Calu3 (cell line): ENCODE results near the gene AICDA. TPM values are rescaled to one million over a fixed set of nuclear protein-coding genes. Genes with fewer than 3 reads are reported as not detected.
"Not testable (repeated sequence)": the region's sequence is repeated elsewhere in the genome, so short reads cannot be mapped to it uniquely, and the experiment has no call there.

Source experiments
- BruUV-seq: library from RNA; stranded (reverse); fragments of 400-500 nt; replicated peaks from 2 replicates; lab custom pipeline; 2021; lab: Mats Ljungman, UMichigan
- CTCF ChIA-PET: fragments of 300-600 bp; sonication (Branson Sonifier 250); formaldehyde crosslinking; loops from one replicate; lab custom pipeline; 2022; ENCODE audit warnings: antibody characterized with exemption; lab: Charles Lee
- DNase-seq: peaks from one replicate; pipeline ENCODE4 v3.0.0; 2022
- H3K27ac Mint-ChIP-seq: one replicate; pipeline ENCODE4 v1.8.0; 2022; ENCODE audit warnings: mixed read lengths; ENCODE audit not compliant: unreplicated experiment
- H3K27me3 Mint-ChIP-seq: one replicate; pipeline ENCODE4 v1.8.0; 2022; ENCODE audit warnings: mixed read lengths; ENCODE audit not compliant: unreplicated experiment
- H3K36me3 Mint-ChIP-seq: one replicate; pipeline ENCODE4 v1.8.0; 2022; ENCODE audit warnings: mild to moderate bottlenecking, moderate library complexity, mixed read lengths; ENCODE audit not compliant: insufficient read depth, unreplicated experiment
- H3K4me1 Mint-ChIP-seq: one replicate; pipeline ENCODE4 v1.8.0; 2022; ENCODE audit warnings: mild to moderate bottlenecking, low read depth, mixed read lengths; ENCODE audit not compliant: unreplicated experiment
- H3K4me3 Mint-ChIP-seq: one replicate; pipeline ENCODE4 v1.8.0; 2022; ENCODE audit warnings: mild to moderate bottlenecking, low read depth, moderate library complexity, mixed read lengths; ENCODE audit not compliant: unreplicated experiment
- H3K9me3 Mint-ChIP-seq: one replicate; pipeline ENCODE4 v1.8.0; 2022; ENCODE audit warnings: low read depth, mixed read lengths; ENCODE audit not compliant: unreplicated experiment
- intact Hi-C: fragments of 100-400 bp; cut with micrococcal nuclease; formaldehyde crosslinking; loops from one replicate; pipeline ENCODE4 v1.10.0; 2022; ENCODE audit not compliant: unreplicated experiment
- total RNA-seq: library from RNA; stranded (reverse); gene quantifications from 2 replicates; pipeline ENCODE4 v1.2.3, GENCODE V29; 2022
- TF ChIP-seq, protein P1 (sequence below): fragments of 200-600 bp; IDR thresholded peaks from one replicate; pipeline ENCODE4 v1.8.0; 2022; ENCODE audit warnings: antibody characterized with exemption; ENCODE audit not compliant: unreplicated experiment

Gene AICDA
- total RNA-seq, 1 experiment from 2014 or later = not detected

DNA sequence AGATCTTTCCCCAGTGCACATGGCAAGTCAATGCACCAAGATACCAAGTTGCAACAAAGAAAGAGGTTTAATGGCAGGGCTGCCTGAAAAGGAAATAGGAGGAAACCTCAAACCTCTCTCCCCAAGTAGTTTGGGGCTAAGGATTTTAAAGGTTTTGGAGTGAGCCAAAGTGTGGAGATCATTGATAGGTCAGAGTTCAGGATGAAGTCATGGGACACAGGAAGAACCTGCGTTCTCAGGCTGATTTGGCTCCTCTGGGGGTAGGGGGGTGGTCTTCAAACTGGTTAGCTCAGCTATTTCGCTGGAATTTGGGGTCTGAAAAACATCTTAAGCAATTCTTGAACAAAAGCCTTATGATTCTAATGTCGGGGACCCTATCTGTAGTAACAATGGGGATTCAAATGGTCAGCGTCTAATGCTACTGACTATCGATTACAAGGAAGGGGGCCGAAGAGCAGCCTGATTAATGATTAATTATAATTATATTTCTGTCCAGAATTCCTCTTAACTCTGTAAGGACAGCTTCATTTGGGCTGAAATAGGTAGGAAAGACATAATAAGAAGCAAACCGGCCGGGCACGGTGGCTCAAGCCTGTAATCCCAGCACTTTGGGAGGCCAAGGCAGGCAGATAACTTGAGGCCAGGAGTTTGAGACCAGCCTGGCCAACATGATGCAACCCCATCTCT is 31.4 kb downstream of the AICDA start:
- Mint-ChIP-seq H3K27me3 (no peaks in the 10 kb centered on the region), H3K4me3 (no peak overlapping the region), H3K27ac (no peak overlapping the region), H3K9me3 (no peaks in the 10 kb centered on the region), H3K36me3 (no peaks in the 10 kb centered on the region), H3K4me1 (no peaks in the 10 kb centered on the region)
- no TSS peak for BruUV-seq
- DNase-seq = no peak
- TF ChIP-seq, protein P1, sequence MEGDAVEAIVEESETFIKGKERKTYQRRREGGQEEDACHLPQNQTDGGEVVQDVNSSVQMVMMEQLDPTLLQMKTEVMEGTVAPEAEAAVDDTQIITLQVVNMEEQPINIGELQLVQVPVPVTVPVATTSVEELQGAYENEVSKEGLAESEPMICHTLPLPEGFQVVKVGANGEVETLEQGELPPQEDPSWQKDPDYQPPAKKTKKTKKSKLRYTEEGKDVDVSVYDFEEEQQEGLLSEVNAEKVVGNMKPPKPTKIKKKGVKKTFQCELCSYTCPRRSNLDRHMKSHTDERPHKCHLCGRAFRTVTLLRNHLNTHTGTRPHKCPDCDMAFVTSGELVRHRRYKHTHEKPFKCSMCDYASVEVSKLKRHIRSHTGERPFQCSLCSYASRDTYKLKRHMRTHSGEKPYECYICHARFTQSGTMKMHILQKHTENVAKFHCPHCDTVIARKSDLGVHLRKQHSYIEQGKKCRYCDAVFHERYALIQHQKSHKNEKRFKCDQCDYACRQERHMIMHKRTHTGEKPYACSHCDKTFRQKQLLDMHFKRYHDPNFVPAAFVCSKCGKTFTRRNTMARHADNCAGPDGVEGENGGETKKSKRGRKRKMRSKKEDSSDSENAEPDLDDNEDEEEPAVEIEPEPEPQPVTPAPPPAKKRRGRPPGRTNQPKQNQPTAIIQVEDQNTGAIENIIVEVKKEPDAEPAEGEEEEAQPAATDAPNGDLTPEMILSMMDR = no peak
- intact Hi-C loops = no loop called here
- CTCF ChIA-PET = interaction anchor here (0.6 to 1.3 kb wide), 3 partner anchors 25 to 40 kb away, joined by 3 to 4 read pairs (median 4); partner anchors contain the start of gene CLEC4E

DNA sequence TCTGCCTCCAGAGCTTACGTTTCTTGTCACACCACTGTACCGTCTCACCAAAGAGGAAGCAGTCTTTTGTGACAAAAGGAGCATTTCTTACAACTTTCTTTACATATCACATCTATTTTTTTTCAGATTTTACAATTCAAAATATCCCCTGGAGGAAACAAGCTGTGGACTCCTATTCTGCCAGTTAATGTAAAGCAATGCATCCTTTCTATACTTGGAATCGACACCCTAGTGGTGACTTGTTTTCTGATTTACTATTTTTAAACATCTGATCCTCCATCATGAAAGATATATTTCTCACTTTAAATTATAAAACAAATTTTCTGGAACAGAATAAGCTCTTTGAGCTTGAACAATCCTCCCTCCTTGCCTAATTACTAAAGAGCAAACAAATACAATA is 34.8 kb downstream of the AICDA start:
- DNase-seq = no peak
- Mint-ChIP-seq H3K36me3 (no peaks in the 10 kb centered on the region), H3K4me1 (no peaks in the 10 kb centered on the region), H3K4me3 (no peak overlapping the region), H3K27me3 (peaks cover 13% of the 10 kb centered on the region), H3K27ac (no peak overlapping the region), H3K9me3 (no peaks in the 10 kb centered on the region)
- CTCF ChIA-PET = interaction anchor here (0.9 to 1.9 kb wide), 3 partner anchors 13 to 78 kb away, joined by 3 to 6 read pairs (median 3); no protein-coding TSS in a partner anchor
- TF ChIP-seq, protein P1 = no peak
- BruUV-seq = no TSS peak
- intact Hi-C loops = no loop called here

DNA sequence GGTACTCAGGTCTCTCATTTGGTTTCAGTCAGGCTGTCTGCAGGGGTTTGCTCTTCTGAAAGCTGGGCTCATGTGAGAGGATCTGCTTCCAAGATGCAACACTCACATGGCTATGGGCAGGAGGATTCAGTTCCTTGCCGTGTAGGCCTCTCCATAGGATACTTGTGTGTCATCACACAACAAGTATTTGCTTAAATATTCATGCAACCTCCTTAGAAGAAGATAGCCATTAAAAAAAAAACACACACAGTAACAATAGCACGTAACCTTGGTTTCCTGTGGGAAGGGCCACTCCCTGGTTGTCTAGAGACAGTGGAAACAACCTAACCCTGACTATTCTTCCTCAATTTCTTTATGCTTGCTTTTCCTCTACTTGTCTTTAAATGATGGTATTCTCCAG is 40.2 kb downstream of the AICDA start:
- BruUV-seq = no TSS peak
- Mint-ChIP-seq H3K9me3 (no peaks in the 10 kb centered on the region), H3K27ac (no peak overlapping the region), H3K4me3 (no peak overlapping the region), H3K27me3 (peaks cover 13% of the 10 kb centered on the region), H3K4me1 (no peaks in the 10 kb centered on the region), H3K36me3 (no peaks in the 10 kb centered on the region)
- intact Hi-C loops = no loop called here
- TF ChIP-seq, protein P1 = no peak
- no peak for DNase-seq
- CTCF ChIA-PET = interaction anchor here (0.6 kb wide), 1 partner anchor 646 kb away, joined by 3 read pairs; no protein-coding TSS in a partner anchor

DNA sequence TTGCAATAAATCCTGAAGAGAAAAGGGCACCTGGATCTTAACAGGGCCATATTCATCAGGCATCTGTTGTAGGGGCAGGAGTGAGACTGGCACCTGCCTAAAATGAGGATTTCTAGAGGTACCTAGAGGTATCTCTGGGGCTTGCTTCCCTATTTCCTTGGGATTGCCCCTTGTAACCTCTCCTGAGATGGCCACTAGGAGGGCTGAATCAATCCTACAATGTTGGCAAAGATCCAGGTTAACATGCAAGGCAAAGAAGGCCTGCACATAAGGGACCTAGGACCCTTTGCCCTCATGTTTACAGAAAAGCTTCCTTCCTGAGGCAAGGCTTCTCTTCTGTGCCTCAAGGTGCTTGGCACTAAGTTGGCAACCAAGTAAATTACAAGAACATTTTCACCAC is 46.1 kb downstream of the AICDA start:
- DNase-seq = no peak
- Mint-ChIP-seq H3K27ac (no peak overlapping the region), H3K9me3 (no peaks in the 10 kb centered on the region), H3K36me3 (no peaks in the 10 kb centered on the region), H3K27me3 (no peaks in the 10 kb centered on the region), H3K4me1 (no peaks in the 10 kb centered on the region), H3K4me3 (no peak overlapping the region)
- no TSS peak for BruUV-seq
- intact Hi-C loops = no loop called here
- TF ChIP-seq, protein P1 = no peak
- CTCF ChIA-PET = no interaction called here

DNA sequence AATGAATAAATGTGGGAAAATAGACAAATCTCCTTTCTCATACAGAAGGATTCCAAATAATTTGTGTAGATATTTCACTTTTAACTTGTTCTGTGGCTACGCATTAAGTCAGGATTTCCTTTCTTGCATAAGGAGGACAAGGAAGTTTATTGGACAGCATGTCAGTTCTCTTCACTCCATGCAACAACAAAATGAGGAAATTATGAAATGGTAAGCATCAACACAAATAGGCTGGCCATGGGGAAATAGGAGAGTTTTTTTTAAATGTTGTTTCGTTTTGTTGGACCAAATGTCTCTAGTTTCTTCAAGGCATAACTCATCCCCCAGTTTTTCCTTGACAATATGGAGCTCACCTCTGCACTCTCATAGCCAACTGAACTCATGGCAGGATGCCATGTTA is 46.6 kb downstream of the AICDA start:
- H3K9me3 Mint-ChIP-seq, H3K27ac Mint-ChIP-seq, H3K4me1 Mint-ChIP-seq, BruUV-seq, H3K27me3 Mint-ChIP-seq, intact Hi-C loops, H3K36me3 Mint-ChIP-seq, DNase-seq, H3K4me3 Mint-ChIP-seq: not testable (repeated sequence)
- CTCF ChIA-PET = interaction anchor here (0.5 kb wide), 1 partner anchor 54 kb away, joined by 4 read pairs; no protein-coding TSS in a partner anchor
